Transverse colon (tissue), 4 donors: ENCODE results near the gene LCNL1. TPM values are rescaled to one million over a fixed set of nuclear protein-coding genes. Genes with fewer than 3 reads are reported as not detected.

Source experiments
- DNase-seq: peaks from one replicate; pipeline ENCODE4 v3.0.0-alpha.2; 2019
- H3K27ac ChIP-seq, 4 donors: fragments of 200-600 bp; sonication (generic); 2 replicates each; pipeline ENCODE4 v1.5.1; 2016 to 2018; ENCODE audit warnings: inconsistent platforms in 4 of 4
- H3K27me3 ChIP-seq: fragments of 200-600 bp; sonication (generic); 2 replicates; pipeline ENCODE4 v1.5.1; 2017; ENCODE audit warnings: inconsistent platforms
- H3K36me3 ChIP-seq, 4 donors: fragments of 200-600 bp; sonication (generic); 2 replicates each; pipeline ENCODE4 v1.5.1; 2017 to 2019; ENCODE audit warnings: inconsistent platforms in 4 of 4
- H3K4me1 ChIP-seq, 4 donors: fragments of 200-600 bp; sonication (generic); 2 replicates each; pipeline ENCODE4 v1.5.1; 2017 to 2020; ENCODE audit warnings: inconsistent platforms in 4 of 4
- H3K4me3 ChIP-seq, 4 donors: fragments of 200-600 bp; sonication (generic); 1 replicate in 1 of 4; 2 replicates in 3 of 4; pipeline versions ENCODE4 v1.5.1 to v1.6.1; 2017 to 2019; ENCODE audit warnings: inconsistent platforms in 4 of 4
- H3K9me3 ChIP-seq, 2 donors: fragments of 200-600 bp; sonication (generic); 2 replicates each; pipeline ENCODE4 v1.5.1; 2017 to 2019; ENCODE audit warnings: inconsistent platforms in 2 of 2
- EP300 ChIP-seq: sonication (generic); formaldehyde crosslinking; IDR thresholded peaks from one replicate; pipeline ENCODE4 v1.6.1; 2017; ENCODE audit warnings: antibody characterized with exemption, low read depth
- POLR2A ChIP-seq: fragments of 450-650 bp; IDR thresholded peaks from one replicate; pipeline ENCODE4 v1.6.1; 2016; ENCODE audit warnings: antibody characterized with exemption, mild to moderate bottlenecking, moderate library complexity
- POLR2AphosphoS5 ChIP-seq, 3 donors: sonication (generic); formaldehyde crosslinking; IDR thresholded peaks; one replicate each; pipeline ENCODE4 v1.6.1; 2016; ENCODE audit warnings: antibody characterized with exemption in 3 of 3
- WGBS, 2 donors: methylation state at CpG; one replicate each; pipeline ENCODE4 v1.1.5; 2018; ENCODE audit warnings: low coverage in 1 of 2; 5-methylcytosine and 5-hydroxymethylcytosine counted together
- in situ Hi-C, 4 donors: fragments of 200-750 bp; cut with MboI; loops; one replicate each; pipeline versions ENCODE4 v1.15.0 to v1.15.1; 2017; ENCODE audit warnings: low sequenced_read_pairs in 3 of 4, low pct_ligation_motif_present in 1 of 4, low pct_unique_long_range_greater_than_20kb in 1 of 4
- intact Hi-C: fragments of 100-400 bp; cut with DNase I; formaldehyde crosslinking; loops from one replicate; pipeline ENCODE4 v1.15.1; 2023; ENCODE audit warnings: low total_unique reads
- total RNA-seq, 4 donors: library from RNA; depleted of rRNA; stranded (reverse); fragments of >200 nt; gene quantifications; one replicate each; pipeline ENCODE4 v1.1.0, GENCODE V29; 2016
- TF ChIP-seq, protein P1 (sequence below), 5 experiments: fragments of 200-600 bp in 3 of 5; fragments of 450-650 bp in 2 of 5; sonication (generic) in 3 of 5; IDR thresholded peaks; 1 replicate in 2 of 5; 2 replicates in 3 of 5; pipeline ENCODE4 v1.5.1; 2016 to 2017; ENCODE audit warnings: antibody characterized with exemption in 5 of 5, inconsistent platforms in 3 of 5, mild to moderate bottlenecking in 2 of 5, moderate library complexity in 1 of 5

The LCNL1 gene
- total RNA-seq, 4 donors from 2014 or later: 0.27 to 0.75 TPM; not detected in 2

DNA sequence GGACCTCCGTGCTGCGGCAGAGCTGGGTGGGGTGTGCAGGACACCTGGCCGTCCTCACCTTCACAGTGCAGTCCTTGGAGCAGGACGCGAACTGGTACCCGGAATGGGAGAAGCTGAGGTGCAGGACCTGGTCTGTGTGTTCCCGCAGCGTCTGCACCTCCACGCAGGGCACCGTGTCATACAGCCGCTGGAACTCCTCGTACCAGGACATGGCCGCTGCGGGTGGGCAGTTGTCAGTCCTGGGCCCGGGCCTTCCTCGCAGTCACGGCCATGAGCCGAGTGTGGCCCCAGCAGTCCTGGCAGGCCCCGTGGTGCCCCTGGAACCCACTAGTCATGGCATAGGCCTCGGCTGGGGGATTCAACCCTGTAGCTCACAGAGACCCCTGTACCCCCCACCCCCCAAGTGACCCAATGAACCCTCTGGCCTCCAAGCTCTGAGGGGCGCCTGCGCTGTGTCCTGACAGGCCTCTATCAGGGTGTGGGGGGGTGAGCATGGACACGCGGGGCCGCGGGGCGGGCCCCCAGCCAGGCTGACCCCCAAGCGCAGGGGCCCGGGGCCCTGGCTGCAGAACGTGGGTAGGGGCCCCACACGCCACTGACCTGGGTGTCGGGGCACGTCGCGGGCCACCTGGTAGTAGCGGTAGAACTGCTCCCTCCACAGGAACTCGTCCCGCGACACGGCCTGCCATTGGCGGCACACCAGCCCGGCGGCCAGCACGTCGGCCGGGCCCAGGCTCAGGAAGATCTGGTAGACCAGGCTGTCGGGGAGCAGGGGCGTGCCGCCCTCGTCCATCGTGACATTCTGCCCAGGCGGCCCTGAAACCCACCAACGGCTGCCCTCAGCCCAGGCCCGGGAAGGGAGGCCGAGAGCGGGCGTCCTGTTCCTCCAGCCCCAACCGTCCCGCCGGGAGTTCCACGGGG, 39.2 kb upstream of the LCNL1 start:
- Histone ChIP-seq H3K4me3 (peak overlapping the region; percentile 36 to 97 (median 79)), H3K4me1 (peaks cover 7 to 27% (median 14%) of the 10 kb centered on the region in 4 donors), H3K27me3 (no peaks in the 10 kb centered on the region), H3K36me3 (peaks cover 0 to 26% (median 14%) of the 10 kb centered on the region in 4 donors), H3K27ac (peak overlapping the region; percentile 90 to 96 (median 92)), H3K9me3 (no peaks in the 10 kb centered on the region)
- 11% methylated on average over 26 of the region's 61 CpGs; no CpG with 5 or more reads in 1 of the 2 donors for WGBS, 2 donors
- TF ChIP-seq POLR2A (peak; percentile 2), EP300 (no peak), POLR2AphosphoS5 (IDR thresholded peaks at IDR 0.05) (no peak)
- TF ChIP-seq, protein P1, sequence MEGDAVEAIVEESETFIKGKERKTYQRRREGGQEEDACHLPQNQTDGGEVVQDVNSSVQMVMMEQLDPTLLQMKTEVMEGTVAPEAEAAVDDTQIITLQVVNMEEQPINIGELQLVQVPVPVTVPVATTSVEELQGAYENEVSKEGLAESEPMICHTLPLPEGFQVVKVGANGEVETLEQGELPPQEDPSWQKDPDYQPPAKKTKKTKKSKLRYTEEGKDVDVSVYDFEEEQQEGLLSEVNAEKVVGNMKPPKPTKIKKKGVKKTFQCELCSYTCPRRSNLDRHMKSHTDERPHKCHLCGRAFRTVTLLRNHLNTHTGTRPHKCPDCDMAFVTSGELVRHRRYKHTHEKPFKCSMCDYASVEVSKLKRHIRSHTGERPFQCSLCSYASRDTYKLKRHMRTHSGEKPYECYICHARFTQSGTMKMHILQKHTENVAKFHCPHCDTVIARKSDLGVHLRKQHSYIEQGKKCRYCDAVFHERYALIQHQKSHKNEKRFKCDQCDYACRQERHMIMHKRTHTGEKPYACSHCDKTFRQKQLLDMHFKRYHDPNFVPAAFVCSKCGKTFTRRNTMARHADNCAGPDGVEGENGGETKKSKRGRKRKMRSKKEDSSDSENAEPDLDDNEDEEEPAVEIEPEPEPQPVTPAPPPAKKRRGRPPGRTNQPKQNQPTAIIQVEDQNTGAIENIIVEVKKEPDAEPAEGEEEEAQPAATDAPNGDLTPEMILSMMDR (IDR thresholded peaks at IDR 0.05): no peak
- peak; percentile 43 for DNase-seq
- intact Hi-C loops: loop anchor here (10.0 kb wide), 1 partner anchor 79 kb away; the partner anchor contains the start of gene EDF1
- in situ Hi-C loops: no loop called here

DNA sequence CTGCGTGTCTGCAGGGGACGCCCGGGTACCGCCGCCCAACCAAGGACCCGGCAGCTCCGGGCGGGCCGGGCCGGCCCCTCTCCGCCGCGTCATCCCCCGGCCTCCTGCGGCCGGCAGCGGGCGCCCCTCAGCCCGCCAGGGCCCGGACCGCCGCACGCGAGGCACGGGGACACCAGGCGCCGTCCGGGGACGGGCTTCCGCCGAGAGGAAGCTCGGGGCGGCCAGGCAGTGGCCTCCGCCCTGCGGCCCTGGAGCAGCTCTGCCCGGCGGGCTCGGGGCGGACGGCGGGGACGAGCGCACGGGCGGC, 38.6 kb upstream of the LCNL1 start:
- Histone ChIP-seq H3K4me1 (peaks cover 7 to 33% (median 19%) of the 10 kb centered on the region in 4 donors), H3K27me3 (no peaks in the 10 kb centered on the region), H3K36me3 (peaks cover 0 to 26% (median 14%) of the 10 kb centered on the region in 4 donors), H3K4me3 (peak overlapping the region; percentile 36 to 97 (median 79)), H3K27ac (peak overlapping the region; percentile 90 to 96 (median 92)), H3K9me3 (no peaks in the 10 kb centered on the region)
- in situ Hi-C loops: no loop called here
- TF ChIP-seq EP300: no peak
- TF ChIP-seq POLR2A: peak; percentile 7
- TF ChIP-seq, protein P1 (IDR thresholded peaks at IDR 0.05): no peak
- 0% methylated on average over 35 of the region's 45 CpGs; no CpG with 5 or more reads in 1 of the 2 donors for WGBS, 2 donors
- no peak for DNase-seq
- intact Hi-C loops: loop anchor here (10.0 kb wide), 1 partner anchor 79 kb away; the partner anchor contains the start of gene EDF1

DNA sequence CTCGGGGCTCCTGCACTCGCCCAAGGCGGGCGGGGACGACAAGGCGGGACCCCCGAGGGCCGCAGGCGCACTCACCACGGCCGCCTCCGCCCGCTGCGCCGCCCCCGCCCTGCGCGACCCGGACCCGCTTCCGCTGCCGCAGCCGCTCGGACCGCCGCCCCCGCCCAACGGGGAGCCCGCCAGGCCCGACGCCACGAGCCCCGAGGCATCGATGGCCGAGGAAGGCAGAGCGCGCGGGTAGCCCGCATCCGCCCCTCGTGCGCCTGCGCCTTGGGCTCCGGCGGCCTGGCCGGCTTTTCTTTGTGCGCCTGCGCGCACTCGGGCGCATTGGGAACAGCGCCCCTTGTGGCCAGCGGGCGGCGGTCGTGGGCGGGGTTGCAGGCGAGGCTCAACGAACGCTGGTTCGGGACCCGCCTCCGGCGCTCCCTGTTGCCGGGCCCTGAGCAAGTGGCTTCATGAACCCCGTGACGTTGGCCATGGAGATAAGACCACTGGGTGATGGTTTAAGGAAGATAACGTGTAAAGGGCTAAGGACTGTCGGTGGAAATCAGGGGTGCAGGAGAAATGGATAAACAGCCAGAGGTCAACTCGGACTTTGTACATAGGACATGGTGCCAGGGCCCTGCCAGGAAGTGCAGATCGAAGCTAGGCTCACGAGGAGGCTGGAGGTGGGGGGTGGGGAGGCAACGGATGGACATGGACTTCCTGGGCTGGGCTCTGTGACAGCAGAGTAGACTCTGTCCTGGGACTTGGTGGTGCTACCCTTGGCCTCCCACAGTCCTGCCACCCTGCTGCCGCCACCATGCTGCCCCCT, 38.1 kb upstream of the LCNL1 start, which contains the start of the genes C8G and FBXW5:
TSS of gene C8G (plus strand) at position 725 of the 814 bp plus-strand sequence. CDS start at position 803, 78 bp downstream.
TSS of gene FBXW5 (minus strand) at position 220 of the 814 bp plus-strand sequence. CDS start 655 bp downstream, outside the sequence.
- WGBS, 2 donors: 4% methylated on average over 73 of the region's 74 CpGs; no CpG with 5 or more reads in 1 of the 2 donors

More for the DNA sequence above, 38.1 kb upstream of the LCNL1 start, which contains the start of the genes C8G and FBXW5:
- peak; percentile 95 for DNase-seq
- H3K9me3 ChIP-seq: no peaks in the 10 kb centered on the region
- peaks cover 0 to 26% (median 14%) of the 10 kb centered on the region in 4 donors for H3K36me3 ChIP-seq
- H3K27ac ChIP-seq: peak within 1 kb of the TSS; percentile 90 to 96 (median 92)
- no peaks in the 10 kb centered on the region for H3K27me3 ChIP-seq
- H3K4me3 ChIP-seq: peak within 1 kb of the TSS; percentile 36 to 97 (median 79)
- in situ Hi-C loops (no loop called here), intact Hi-C loops (loop anchor here (5.0 to 10.0 kb wide), 2 partner anchors 80 to 88 kb away; partner anchors contain the start of genes EDF1 and FUT7)
- H3K4me1 ChIP-seq: peaks cover 7 to 37% (median 23%) of the 10 kb centered on the region in 4 donors
- peak; percentile 43 to 82 (median 80) for TF ChIP-seq POLR2AphosphoS5 (IDR thresholded peaks at IDR 0.05)
- TF ChIP-seq, protein P1 (IDR thresholded peaks at IDR 0.05): peak; percentile 98 to 99 (median 99)
- TF ChIP-seq POLR2A: peak; percentile 4
- TF ChIP-seq EP300: no peak
